HG03095 (cell line): ENCODE data around the gene ZNF662.

Source experiments
- ATAC-seq: cut with Tn5 transposase; IDR thresholded peaks from one replicate; pipeline ENCODE4 v1.9.1; 2021; ENCODE audit warnings: moderate library complexity; ENCODE audit not compliant: unreplicated experiment

Gene ZNF662

GRCh38 chr3:42886294-42886822 lies 19.6 kb upstream of the ZNF662 start:
- no peak for ATAC-seq

GRCh38 chr3:42887084-42887483 lies 18.9 kb upstream of the ZNF662 start:
- ATAC-seq = no peak

- no peak for ATAC-seq
Observed at GRCh38 chr3:42891042-42891441, 14.9 kb upstream of the ZNF662 start.

- no peak for ATAC-seq
Observed at GRCh38 chr3:42892169-42892568, 13.8 kb upstream of the ZNF662 start.

GRCh38 chr3:42892807-42893206 lies 13.1 kb upstream of the ZNF662 start:
- ATAC-seq = no peak

GRCh38 chr3:42894698-42895579 lies 11.0 kb upstream of the ZNF662 start:
- no peak for ATAC-seq

- no peak for ATAC-seq
Observed at GRCh38 chr3:42895580-42895868, 10.4 kb upstream of the ZNF662 start.

GRCh38 chr3:42898896-42899675 lies 6.9 kb upstream of the ZNF662 start:
- ATAC-seq = no peak

GRCh38 chr3:42900226-42901072 lies 5.5 kb upstream of the ZNF662 start:
- ATAC-seq = no peak

GRCh38 chr3:42901073-42901415 lies 4.9 kb upstream of the ZNF662 start:
- ATAC-seq = no peak

GRCh38 chr3:42902257-42902656 lies 3.7 kb upstream of the ZNF662 start:
- no peak for ATAC-seq

GRCh38 chr3:42904076-42904475 lies 1.9 kb upstream of the ZNF662 start:
- no peak for ATAC-seq

- no peak for ATAC-seq
Observed at GRCh38 chr3:42905740-42906069, 237 bp upstream of the ZNF662 start.

GRCh38 chr3:42906848-42907183 lies 874 bp downstream of the ZNF662 start:
- no peak for ATAC-seq

- no peak for ATAC-seq
Observed at GRCh38 chr3:42908675-42909074, 2.7 kb downstream of the ZNF662 start.

GRCh38 chr3:42911551-42911950 lies 5.6 kb downstream of the ZNF662 start:
- no peak for ATAC-seq

GRCh38 chr3:42914771-42915515 lies 9.0 kb downstream of the ZNF662 start:
- no peak for ATAC-seq

GRCh38 chr3:42923606-42924005 lies 17.7 kb downstream of the ZNF662 start:
- no peak for ATAC-seq

GRCh38 chr3:42926310-42926709 lies 20.4 kb downstream of the ZNF662 start:
- no peak for ATAC-seq

GRCh38 chr3:42934111-42934510 lies 28.2 kb downstream of the ZNF662 start:
- no peak for ATAC-seq

- no peak for ATAC-seq
Observed at GRCh38 chr3:42934910-42935309, 29.0 kb downstream of the ZNF662 start.
